ENCODE data around the gene SORCS2.

Gene SORCS2

DNA sequence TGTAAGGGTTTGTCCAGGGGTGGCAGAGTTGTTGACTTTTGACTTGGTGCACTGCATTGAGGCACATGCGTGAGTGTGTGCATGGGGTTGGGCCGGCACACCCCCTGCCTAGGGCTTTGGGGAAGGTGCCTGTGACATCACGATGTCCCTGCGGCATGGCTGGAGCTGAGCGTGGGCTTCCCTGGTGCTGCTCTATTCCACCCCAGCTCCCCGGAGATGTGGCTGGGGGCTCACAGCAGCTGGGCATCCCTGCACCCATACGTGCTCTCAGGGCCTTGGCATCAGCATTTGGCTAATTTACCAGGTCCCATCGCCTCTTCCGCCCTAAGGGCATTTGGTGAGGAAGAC, 236.7 kb downstream of the SORCS2 start:
- no peaks in the 10 kb centered on the region for H3K36me3 ChIP-seq
- no peaks in the 10 kb centered on the region for H3K27me3 ChIP-seq
- no peak overlapping the region for H3K4me3 ChIP-seq (ENCODE audit: low read depth, low read length)
- TF ChIP-seq, protein P1, sequence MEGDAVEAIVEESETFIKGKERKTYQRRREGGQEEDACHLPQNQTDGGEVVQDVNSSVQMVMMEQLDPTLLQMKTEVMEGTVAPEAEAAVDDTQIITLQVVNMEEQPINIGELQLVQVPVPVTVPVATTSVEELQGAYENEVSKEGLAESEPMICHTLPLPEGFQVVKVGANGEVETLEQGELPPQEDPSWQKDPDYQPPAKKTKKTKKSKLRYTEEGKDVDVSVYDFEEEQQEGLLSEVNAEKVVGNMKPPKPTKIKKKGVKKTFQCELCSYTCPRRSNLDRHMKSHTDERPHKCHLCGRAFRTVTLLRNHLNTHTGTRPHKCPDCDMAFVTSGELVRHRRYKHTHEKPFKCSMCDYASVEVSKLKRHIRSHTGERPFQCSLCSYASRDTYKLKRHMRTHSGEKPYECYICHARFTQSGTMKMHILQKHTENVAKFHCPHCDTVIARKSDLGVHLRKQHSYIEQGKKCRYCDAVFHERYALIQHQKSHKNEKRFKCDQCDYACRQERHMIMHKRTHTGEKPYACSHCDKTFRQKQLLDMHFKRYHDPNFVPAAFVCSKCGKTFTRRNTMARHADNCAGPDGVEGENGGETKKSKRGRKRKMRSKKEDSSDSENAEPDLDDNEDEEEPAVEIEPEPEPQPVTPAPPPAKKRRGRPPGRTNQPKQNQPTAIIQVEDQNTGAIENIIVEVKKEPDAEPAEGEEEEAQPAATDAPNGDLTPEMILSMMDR (IDR thresholded peaks at IDR 0.05; ENCODE audit: low read depth, low read length) = no peak
- no peaks in the 10 kb centered on the region for H3K9me3 ChIP-seq
- no peaks in the 10 kb centered on the region for H3K4me1 ChIP-seq
- DNase-seq = no peak

DNA sequence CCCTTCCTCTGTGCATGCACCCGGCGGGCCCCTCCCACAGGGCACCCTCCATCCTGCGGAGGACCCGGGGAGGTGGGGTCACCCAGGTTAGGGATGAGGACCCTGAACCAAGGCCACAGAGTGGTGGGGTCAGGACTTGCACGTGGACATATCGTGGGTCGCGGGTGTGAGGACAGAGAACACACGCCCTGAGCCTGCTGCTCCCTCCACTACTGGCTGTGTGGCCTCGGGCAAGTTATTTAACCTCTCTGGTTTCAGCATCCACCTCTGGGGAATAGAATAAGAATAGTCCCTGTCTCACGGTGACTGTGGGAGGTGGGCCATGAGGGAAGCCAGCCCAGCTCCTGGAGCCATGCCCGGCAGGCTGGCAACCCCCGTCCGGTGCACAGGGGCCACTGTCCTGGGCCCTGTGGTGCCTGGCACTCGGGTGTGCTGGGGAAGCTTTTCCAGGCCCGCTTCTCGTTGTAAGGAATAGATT, 237.3 kb downstream of the SORCS2 start:
- no peaks in the 10 kb centered on the region for H3K4me1 ChIP-seq
- no peak overlapping the region for H3K4me3 ChIP-seq (ENCODE audit: low read depth, low read length)
- no peaks in the 10 kb centered on the region for H3K36me3 ChIP-seq
- H3K27me3 ChIP-seq = no peaks in the 10 kb centered on the region
- DNase-seq = no peak
- TF ChIP-seq, protein P1 (IDR thresholded peaks at IDR 0.05; ENCODE audit: low read depth, low read length) = no peak
- no peaks in the 10 kb centered on the region for H3K9me3 ChIP-seq

DNA sequence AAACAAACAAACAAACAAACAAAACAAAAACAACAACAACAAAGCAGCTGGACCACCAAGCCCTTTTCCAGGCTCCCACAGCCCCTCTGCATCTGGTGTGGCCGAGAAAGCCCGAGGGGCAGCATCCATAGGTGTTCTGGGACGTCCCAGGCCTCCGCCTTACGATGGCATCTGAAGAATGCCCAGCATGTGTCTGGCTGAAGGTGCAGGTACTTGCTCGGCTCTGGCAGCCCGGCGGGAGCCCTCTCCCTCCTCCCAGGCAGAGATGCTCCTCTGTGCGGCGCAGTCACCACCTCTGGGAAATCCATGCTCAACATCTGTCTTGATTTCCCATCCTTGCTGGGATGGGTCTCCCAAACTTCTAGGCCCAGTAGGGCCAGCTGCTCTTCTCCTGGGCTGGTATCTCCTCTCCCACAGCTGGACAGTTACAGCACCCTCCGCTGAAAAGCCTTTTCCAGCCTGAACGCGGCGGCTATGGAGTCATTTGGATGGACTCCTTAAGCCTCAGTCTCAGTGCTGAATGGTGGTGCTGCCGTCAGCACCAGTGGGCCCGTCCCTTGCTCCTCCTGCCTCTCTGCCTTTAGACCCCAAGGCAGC, 238.1 kb downstream of the SORCS2 start:
- Histone ChIP-seq H3K4me1 (no peaks in the 10 kb centered on the region), H3K36me3 (no peaks in the 10 kb centered on the region), H3K9me3 (no peaks in the 10 kb centered on the region), H3K27me3 (no peaks in the 10 kb centered on the region), H3K4me3 (ENCODE audit: low read depth, low read length) (no peak overlapping the region)
- TF ChIP-seq, protein P1 (IDR thresholded peaks at IDR 0.05; ENCODE audit: low read depth, low read length) = no peak
- no peak for DNase-seq

DNA sequence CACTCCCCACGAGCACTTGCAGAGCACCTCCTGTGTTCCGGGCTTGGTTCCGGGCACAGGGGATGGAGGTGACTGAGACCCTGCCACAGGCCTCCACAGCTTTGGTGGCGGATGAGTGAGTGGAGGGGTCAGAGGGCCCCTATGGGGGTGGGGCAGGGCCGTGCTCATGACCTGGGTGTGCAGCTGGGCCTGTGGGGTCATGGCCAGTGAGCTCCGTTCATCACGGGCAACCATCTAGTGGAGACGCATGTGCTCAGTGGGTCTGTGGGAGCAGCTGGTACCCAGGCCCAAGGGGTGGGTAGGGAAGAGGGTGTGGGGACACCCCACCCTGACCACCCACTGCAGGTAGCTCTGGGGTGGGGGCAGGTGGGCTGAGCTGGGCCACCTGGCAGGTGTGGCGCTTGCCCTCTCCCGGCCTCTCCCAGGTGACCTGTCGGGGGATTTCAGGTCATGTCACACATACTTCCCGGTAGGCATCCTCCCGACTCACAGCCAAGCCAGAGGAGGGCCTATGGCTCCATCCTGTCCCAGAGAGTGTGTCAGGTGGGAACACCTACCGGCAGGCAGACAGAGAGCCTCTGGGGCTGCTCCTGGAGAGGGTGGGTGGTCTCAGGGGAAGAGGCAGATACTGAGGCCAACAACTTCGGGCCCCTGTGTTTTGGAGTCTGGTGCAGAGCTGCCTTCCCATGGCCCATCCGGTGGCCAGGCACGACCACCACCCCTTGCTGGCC, 238.8 kb downstream of the SORCS2 start:
- no peaks in the 10 kb centered on the region for H3K27me3 ChIP-seq
- DNase-seq = no peak
- H3K36me3 ChIP-seq = no peaks in the 10 kb centered on the region
- no peaks in the 10 kb centered on the region for H3K4me1 ChIP-seq
- H3K9me3 ChIP-seq = no peaks in the 10 kb centered on the region
- no peak overlapping the region for H3K4me3 ChIP-seq (ENCODE audit: low read depth, low read length)
- TF ChIP-seq, protein P1 (IDR thresholded peaks at IDR 0.05; ENCODE audit: low read depth, low read length) = no peak

DNA sequence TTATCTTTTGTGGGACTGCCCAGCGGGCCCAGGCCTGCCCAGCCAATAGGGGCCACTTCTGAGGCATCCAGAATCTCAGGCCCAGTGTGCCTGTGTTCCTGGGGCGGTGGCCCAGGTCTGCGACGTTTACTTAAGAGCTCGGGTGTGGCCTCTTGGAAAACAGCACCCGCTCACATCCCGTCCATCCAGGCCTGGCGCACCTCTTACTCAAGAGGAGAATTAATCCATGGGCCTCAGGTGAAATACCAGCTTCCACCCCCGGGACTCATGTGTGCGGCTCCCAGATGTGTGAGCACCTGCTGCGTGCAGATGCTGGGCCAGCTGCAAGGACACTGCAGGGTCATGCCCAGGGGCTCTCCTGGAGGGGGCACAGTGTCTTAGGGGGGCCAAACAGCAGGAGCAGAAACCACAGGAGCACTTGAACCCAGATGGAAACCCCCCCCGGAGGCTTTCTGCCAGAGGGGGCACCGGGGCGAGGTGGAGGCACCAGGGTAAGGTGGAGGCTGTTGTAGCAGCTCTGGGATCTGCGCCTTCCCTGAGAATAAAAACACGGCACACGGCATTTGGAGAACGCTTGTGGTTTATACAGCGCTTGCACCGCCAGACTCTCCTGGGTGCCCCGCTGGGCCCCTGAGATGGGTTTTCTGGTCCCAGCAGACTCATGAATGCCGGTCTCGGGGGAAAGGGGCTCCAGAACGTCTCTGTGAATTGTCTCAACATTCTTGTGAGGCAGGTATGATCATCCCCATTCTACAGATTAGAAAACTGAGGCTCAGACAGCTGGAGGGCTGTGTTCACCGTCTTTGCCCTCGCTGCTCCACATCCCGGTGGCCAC, 239.6 kb downstream of the SORCS2 start:
- Histone ChIP-seq H3K9me3 (no peaks in the 10 kb centered on the region), H3K4me3 (ENCODE audit: low read depth, low read length) (no peak overlapping the region), H3K4me1 (no peaks in the 10 kb centered on the region), H3K27me3 (no peaks in the 10 kb centered on the region), H3K36me3 (no peaks in the 10 kb centered on the region)
- no peak for DNase-seq
- TF ChIP-seq, protein P1 (IDR thresholded peaks at IDR 0.05; ENCODE audit: low read depth, low read length) = no peak

Data from BE2C (cell line).